22Rv1 (cell line): ENCODE measurements around the gene CCDC91.

Experiments
- H3K27ac ChIP-seq: fragments of 450-650 bp; 2 replicates; pipeline ENCODE4 v1.5.1; 2017
- CTCF ChIP-seq: fragments of 450-650 bp; IDR thresholded peaks from 2 replicates; pipeline ENCODE4 v1.5.1; 2017; ENCODE audit warnings: mild to moderate bottlenecking
- ZFX ChIP-seq: fragments of 450-650 bp; IDR thresholded peaks from 2 replicates; pipeline ENCODE4 v1.6.1; 2017; ENCODE audit warnings: antibody characterized with exemption, borderline replicate concordance

Gene CCDC91

DNA sequence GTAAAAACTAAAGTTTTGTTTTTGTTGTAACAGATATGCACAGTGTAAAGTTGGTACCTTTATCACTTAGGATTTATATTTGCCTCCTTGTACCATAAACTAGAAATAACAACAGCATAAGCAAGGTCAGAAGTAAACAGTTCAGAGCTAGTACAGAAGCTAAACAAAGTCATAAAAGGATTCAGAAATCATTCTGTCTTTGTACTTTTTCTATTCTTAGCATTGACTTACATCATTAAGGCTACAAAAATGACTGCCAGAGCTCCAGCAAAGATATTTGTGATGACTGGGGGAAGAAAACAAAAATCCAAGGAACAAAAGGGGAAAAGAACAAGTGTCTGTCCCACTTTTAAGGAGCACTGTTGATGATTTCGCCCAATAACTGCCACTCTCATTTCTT is 347.2 kb downstream of the CCDC91 start:
- no peak for TF ChIP-seq CTCF
- no peak for TF ChIP-seq ZFX
- H3K27ac ChIP-seq, result no peak overlapping the region

- TF ChIP-seq ZFX (no peak), CTCF (no peak)
- H3K27ac ChIP-seq, result no peak overlapping the region
Observed at GRCh38 chr12:28539691-28540323, 349.6 kb downstream of the CCDC91 start.

DNA sequence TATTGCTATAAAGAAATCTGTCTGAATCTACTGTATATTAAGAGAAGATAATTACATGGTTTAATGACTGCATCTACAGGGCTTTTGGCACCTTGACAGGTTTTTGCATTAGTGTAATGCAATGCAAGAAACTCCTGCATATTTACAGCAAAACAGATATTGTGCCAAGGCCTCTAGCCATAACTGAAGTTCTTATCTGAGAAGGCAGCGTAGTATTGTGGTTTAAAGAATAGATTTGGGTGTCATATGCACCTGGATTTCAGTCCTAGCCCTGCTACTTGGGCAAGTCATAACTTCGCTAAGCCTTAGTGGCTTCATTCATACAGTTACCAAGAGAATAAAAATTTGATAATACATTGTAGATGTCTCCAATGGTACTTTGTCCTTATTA is 350.1 kb downstream of the CCDC91 start:
- H3K27ac ChIP-seq, result no peak overlapping the region
- no peak for TF ChIP-seq CTCF
- TF ChIP-seq ZFX, result no peak

- TF ChIP-seq CTCF, result no peak
- no peak for TF ChIP-seq ZFX
- no peak overlapping the region for H3K27ac ChIP-seq
Observed at GRCh38 chr12:28543021-28543890, 353.0 kb downstream of the CCDC91 start.

GRCh38 chr12:28550757-28551704 is 360.8 kb downstream of the CCDC91 start:
- H3K27ac ChIP-seq, result no peak overlapping the region
- no peak for TF ChIP-seq CTCF
- no peak for TF ChIP-seq ZFX

DNA sequence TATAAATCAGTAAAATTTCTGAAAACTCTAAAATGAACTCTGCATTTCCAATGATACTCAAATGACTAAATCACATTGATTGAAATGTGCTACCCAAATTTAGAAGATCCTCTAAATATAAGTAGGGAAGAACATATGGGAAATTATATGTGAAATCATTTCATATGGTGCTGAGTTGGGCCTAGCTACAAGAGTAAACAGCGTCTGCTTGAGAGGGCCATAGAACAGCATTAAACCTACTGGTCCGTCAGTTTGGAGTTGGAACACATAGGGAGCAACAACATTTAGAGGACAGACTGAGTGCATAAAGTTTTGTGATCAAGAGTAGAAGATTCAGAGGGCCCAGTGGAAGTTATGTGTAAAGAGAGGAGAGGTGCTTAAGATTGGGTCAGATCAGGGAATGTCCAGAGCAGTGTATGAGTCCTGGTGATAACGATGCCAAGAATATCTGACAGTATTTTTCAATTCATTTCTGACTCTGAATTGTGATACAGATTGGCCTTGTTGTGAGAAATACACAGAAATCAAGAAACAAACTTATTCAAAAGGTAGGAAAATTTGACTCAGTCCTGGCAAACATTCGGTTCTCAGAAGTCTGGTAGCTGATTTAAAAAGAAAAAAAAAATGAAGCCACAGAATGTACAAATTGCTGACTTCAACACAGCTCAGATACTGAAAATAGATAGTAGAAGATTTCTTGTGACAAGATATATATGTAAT is 362.2 kb downstream of the CCDC91 start:
- TF ChIP-seq CTCF (no peak), ZFX (no peak)
- no peak overlapping the region for H3K27ac ChIP-seq
